HCT116 (cell line): ENCODE results near the gene GPD1L. TPM values are rescaled to one million over a fixed set of nuclear protein-coding genes. Genes with fewer than 3 reads are reported as not detected.

Source experiments
- ATAC-seq: fragments of 200-7000 bp; cut with Tn5 transposase; 2 replicates; pipeline ENCODE4 v1.9.1; 2020; ENCODE audit warnings: mild to moderate bottlenecking, moderate library complexity
- BruUV-seq: library from RNA; stranded (reverse); fragments of 400-500 nt; replicated peaks from 2 replicates; lab custom pipeline; 2021; lab: Mats Ljungman, UMichigan
- CTCF ChIA-PET: fragments of 300-600 bp; sonication (Branson Sonifier 250); formaldehyde crosslinking; loops from one replicate; lab custom pipeline; 2021; ENCODE audit warnings: antibody characterized with exemption; lab: Charles Lee
- POLR2A ChIA-PET: fragments of 300-600, 350-600 bp; sonication (Branson Sonifier 250); formaldehyde crosslinking; loops from one replicate; lab custom pipeline; 2021; ENCODE audit warnings: antibody characterized with exemption; lab: Charles Lee
- RAD21 ChIA-PET, 2 experiments: fragments of 300-600 bp; sonication (Branson Sonifier 250); formaldehyde crosslinking; loops; one replicate each; lab custom pipeline; 2023; ENCODE audit warnings: low total read pairs in 2 of 2; ENCODE audit not compliant: uncharacterized antibody in 2 of 2, unreplicated experiment in 2 of 2, low non-redundant PET in 1 of 2; lab: Charles Lee
- DNase-seq: peaks from one replicate; pipeline ENCODE4 v3.0.0-alpha.2; 2010; ENCODE audit warnings: low read depth, low spot score
- H2AFZ ChIP-seq: fragments of 200-600 bp; shearing (Covaris generic), sonication (generic); 2 replicates; pipeline ENCODE4 v1.6.1; 2017; ENCODE audit warnings: low read depth, mixed run types, mixed read lengths, antibody characterized with exemption, low read length; ENCODE audit not compliant: poor library complexity, severe bottlenecking
- H3K27ac ChIP-seq: 2 replicates; pipeline ENCODE4 v1.5.1; 2012; ENCODE audit warnings: low read depth, low read length
- H3K27me3 ChIP-seq: fragments of 200-600 bp; sonication (generic); 2 replicates; pipeline ENCODE4 v1.6.1; 2016; ENCODE audit warnings: mixed run types, low read length, mixed read lengths; ENCODE audit not compliant: insufficient read depth
- H3K36me3 ChIP-seq, 2 experiments: fragments of 200-500 bp in 1 of 2; fragments of 200-600 bp in 1 of 2; sonication (Bioruptor generic) in 1 of 2; sonication (generic) in 1 of 2; 2 replicates each; pipeline versions ENCODE4 v1.5.1 to v1.6.1; 2014 to 2016; ENCODE audit warnings: low read length in 2 of 2, inconsistent platforms in 1 of 2, mixed read lengths in 1 of 2, mixed run types in 1 of 2; ENCODE audit not compliant: insufficient read depth in 2 of 2, control insufficient read depth in 1 of 2
- H3K4me1 ChIP-seq, 2 experiments: fragments of 200-600 bp in 1 of 2; sonication (generic) in 1 of 2; 2 replicates each; pipeline versions ENCODE4 v1.5.1 to v1.6.1; 2012 to 2017; ENCODE audit warnings: low read length in 2 of 2, inconsistent platforms in 1 of 2, mild to moderate bottlenecking in 1 of 2, mixed read lengths in 1 of 2, mixed run types in 1 of 2, moderate library complexity in 1 of 2; ENCODE audit not compliant: insufficient read depth in 2 of 2, control insufficient read depth in 1 of 2
- H3K4me2 ChIP-seq: fragments of 200-600 bp; sonication (generic); 2 replicates; pipeline ENCODE4 v1.6.1; 2017; ENCODE audit warnings: mixed run types, low read length, mixed read lengths
- H3K4me3 ChIP-seq, 2 experiments: fragments of 200-600 bp in 1 of 2; sonication (generic) in 1 of 2; replicated peaks in 1 of 2; 2 replicates each; pipeline ENCODE4 v1.5.1; 2011 to 2016; ENCODE audit warnings: low read length in 2 of 2, control low read depth in 1 of 2, low read depth in 1 of 2, mild to moderate bottlenecking in 1 of 2, mixed read lengths in 1 of 2, mixed run types in 1 of 2
- H3K79me2 ChIP-seq: fragments of 200-600 bp; sonication (generic); 2 replicates; pipeline ENCODE4 v1.6.1; 2017; ENCODE audit warnings: mild to moderate bottlenecking, mixed run types, low read length, moderate library complexity, mixed read lengths; ENCODE audit not compliant: insufficient read depth
- H3K9ac ChIP-seq: fragments of 200-600 bp; sonication (generic); 2 replicates; pipeline ENCODE4 v1.6.1; 2016; ENCODE audit warnings: low read length, mixed read lengths
- H3K9me2 ChIP-seq: fragments of 200-600 bp; sonication (generic), shearing (Covaris generic); 2 replicates; pipeline ENCODE4 v1.6.1; 2017; ENCODE audit warnings: mixed run types, mild to moderate bottlenecking, moderate library complexity; ENCODE audit not compliant: insufficient read depth
- H3K9me3 ChIP-seq, 2 experiments: fragments of 200-500 bp in 1 of 2; fragments of 200-600 bp in 1 of 2; sonication (Bioruptor generic) in 1 of 2; sonication (generic) in 1 of 2; 2 replicates each; pipeline ENCODE4 v1.6.1; 2014 to 2017; ENCODE audit warnings: low read length in 2 of 2, mixed read lengths in 2 of 2, inconsistent platforms in 1 of 2, low read depth in 1 of 2, mild to moderate bottlenecking in 1 of 2, mixed run types in 1 of 2, moderate library complexity in 1 of 2; ENCODE audit not compliant: control insufficient read depth in 1 of 2, insufficient read depth in 1 of 2
- H4K20me1 ChIP-seq: fragments of 200-600 bp; sonication (generic), shearing (Covaris generic); 2 replicates; pipeline ENCODE4 v1.6.1; 2017; ENCODE audit warnings: mixed run types, mild to moderate bottlenecking, moderate library complexity; ENCODE audit not compliant: insufficient read depth
- ATF3 ChIP-seq: IDR thresholded peaks from 2 replicates; pipeline ENCODE4 v1.6.1; 2012
- CEBPB ChIP-seq: IDR thresholded peaks from 2 replicates; pipeline ENCODE4 v1.6.1; 2012; ENCODE audit warnings: low read depth
- CTCF ChIP-seq, 3 experiments: fragments of 200-600 bp in 1 of 3; sonication (generic) in 1 of 3; IDR thresholded peaks in 2 of 3; conservative IDR thresholded peaks in 1 of 3; 2 replicates each; pipeline ENCODE4 v1.5.1; 2012 to 2017; ENCODE audit warnings: low read depth in 2 of 3, low read length in 2 of 3, antibody characterized with exemption in 1 of 3, borderline replicate concordance in 1 of 3, control low read depth in 1 of 3, mild to moderate bottlenecking in 1 of 3, mixed read lengths in 1 of 3, mixed run types in 1 of 3, moderate library complexity in 1 of 3; ENCODE audit not compliant: insufficient read depth in 1 of 3
- ELF1 ChIP-seq: IDR thresholded peaks from 2 replicates; pipeline ENCODE4 v1.6.1; 2012; ENCODE audit warnings: low read depth, borderline replicate concordance
- EZH2 ChIP-seq: fragments of 200-600 bp; sonication (generic); IDR thresholded peaks from 2 replicates; pipeline ENCODE4 v1.6.1; 2017; ENCODE audit warnings: antibody characterized with exemption, mixed run types
- EZH2phosphoT487 ChIP-seq: fragments of 200-600 bp; IDR thresholded peaks from 2 replicates; pipeline ENCODE4 v1.6.1; 2018; ENCODE audit warnings: antibody characterized with exemption, borderline replicate concordance
- POLR2A ChIP-seq: IDR thresholded peaks from 2 replicates; pipeline ENCODE4 v1.7.0; 2011; ENCODE audit warnings: borderline replicate concordance; ENCODE audit not compliant: insufficient read depth, insufficient read length; ENCODE audit errors: extremely low read depth
- POLR2AphosphoS5 ChIP-seq: IDR thresholded peaks from 2 replicates; pipeline ENCODE4 v1.6.1; 2011; ENCODE audit warnings: mild to moderate bottlenecking, low read depth, low read length, moderate library complexity
- RAD21 ChIP-seq: IDR thresholded peaks from 2 replicates; pipeline ENCODE4 v1.6.1; 2012; ENCODE audit warnings: low read depth, mild to moderate bottlenecking
- SIN3A ChIP-seq: IDR thresholded peaks from 2 replicates; pipeline ENCODE4 v1.6.1; 2012; ENCODE audit warnings: low read depth
- TCF7L2 ChIP-seq: IDR thresholded peaks from 2 replicates; pipeline ENCODE4 v1.7.0; 2011; ENCODE audit warnings: borderline replicate concordance, inconsistent platforms; ENCODE audit not compliant: insufficient read depth, insufficient read length; ENCODE audit errors: extremely low read depth
- YY1 ChIP-seq: IDR thresholded peaks from 2 replicates; pipeline ENCODE4 v1.6.1; 2011; ENCODE audit warnings: low read length, low read depth, moderate library complexity, mild to moderate bottlenecking; ENCODE audit not compliant: insufficient replicate concordance; ENCODE audit errors: extremely low read depth
- ZFX ChIP-seq: fragments of 450-650 bp; IDR thresholded peaks from 2 replicates; pipeline ENCODE4 v1.6.1; 2017
- ZNF274 ChIP-seq: fragments of 200-500 bp; sonication (Bioruptor generic); IDR thresholded peaks from 2 replicates; pipeline ENCODE4 v1.6.1; 2014; ENCODE audit warnings: mild to moderate bottlenecking, low read depth, low read length, inconsistent platforms
- intact Hi-C: fragments of 100-400 bp; cut with micrococcal nuclease; formaldehyde crosslinking; loops from 2 replicates; pipeline ENCODE4 v1.10.0; 2022
- total RNA-seq: library from RNA; stranded (reverse); gene quantifications from one replicate; pipeline ENCODE4 v1.2.1, GENCODE V29; 2021; ENCODE audit not compliant: unreplicated experiment
- TF ChIP-seq, protein P1 (sequence below): IDR thresholded peaks from 2 replicates; pipeline ENCODE4 v1.6.1; 2012
- TF ChIP-seq, protein P2 (sequence below): IDR thresholded peaks from 2 replicates; pipeline ENCODE4 v1.6.1; 2012; ENCODE audit warnings: low read depth

Gene GPD1L
- total RNA-seq, 1 experiment from 2014 or later, result 21.9 TPM

DNA sequence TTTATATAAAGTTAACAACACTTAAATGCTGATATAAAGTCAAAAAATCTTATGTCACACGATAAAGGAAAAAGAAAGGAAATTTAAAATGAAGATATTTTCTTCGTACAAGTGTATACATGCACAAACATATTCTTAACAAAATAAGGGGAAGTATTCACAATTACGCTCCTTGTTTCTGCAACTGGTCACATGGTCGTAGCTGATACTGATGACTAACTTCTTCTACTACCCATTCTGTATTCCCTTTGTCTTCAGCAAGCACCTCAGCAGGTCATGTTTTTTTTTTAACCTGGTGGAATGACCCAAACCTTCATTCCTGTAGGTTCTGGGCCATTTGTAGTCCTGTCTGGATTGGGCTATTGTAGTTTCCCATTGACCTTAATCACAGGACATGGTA lies 102.0 kb downstream of the GPD1L start:
- H3K27me3 ChIP-seq, result no peaks in the 10 kb centered on the region
- H3K4me2 ChIP-seq, result no peak overlapping the region
- intact Hi-C loops, result no loop called here
- BruUV-seq, result no TSS peak
- H3K4me1 ChIP-seq, result peaks cover 7 to 8% of the 10 kb centered on the region in 2 experiments; a peak in 3 of 4 replicates
- H3K4me3 ChIP-seq, result no peak overlapping the region
- ATAC-seq (no peak), DNase-seq (no peak)
- ChIA-PET CTCF (no interaction called here), POLR2A (no interaction called here), RAD21 (no interaction called here)
- TF ChIP-seq ZFX (no peak), ATF3 (no peak), YY1 (no peak), TCF7L2 (no peak), CEBPB (no peak), ZNF274 (no peak), POLR2AphosphoS5 (no peak), EZH2 (no peak), RAD21 (no peak), POLR2A (no peak), SIN3A (no peak), CTCF (IDR thresholded peaks at IDR 0.05 in 2 of 3, conservative IDR thresholded peaks at IDR 0.05 in 1 of 3; ENCODE audit: borderline replicate concordance in 1 of 3, insufficient read depth in 1 of 3, low read depth in 2 of 3, low read length in 2 of 3) (no peak), EZH2phosphoT487 (no peak), ELF1 (no peak)
- TF ChIP-seq, protein P1, sequence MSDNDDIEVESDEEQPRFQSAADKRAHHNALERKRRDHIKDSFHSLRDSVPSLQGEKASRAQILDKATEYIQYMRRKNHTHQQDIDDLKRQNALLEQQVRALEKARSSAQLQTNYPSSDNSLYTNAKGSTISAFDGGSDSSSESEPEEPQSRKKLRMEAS, result no peak
- TF ChIP-seq, protein P2, sequence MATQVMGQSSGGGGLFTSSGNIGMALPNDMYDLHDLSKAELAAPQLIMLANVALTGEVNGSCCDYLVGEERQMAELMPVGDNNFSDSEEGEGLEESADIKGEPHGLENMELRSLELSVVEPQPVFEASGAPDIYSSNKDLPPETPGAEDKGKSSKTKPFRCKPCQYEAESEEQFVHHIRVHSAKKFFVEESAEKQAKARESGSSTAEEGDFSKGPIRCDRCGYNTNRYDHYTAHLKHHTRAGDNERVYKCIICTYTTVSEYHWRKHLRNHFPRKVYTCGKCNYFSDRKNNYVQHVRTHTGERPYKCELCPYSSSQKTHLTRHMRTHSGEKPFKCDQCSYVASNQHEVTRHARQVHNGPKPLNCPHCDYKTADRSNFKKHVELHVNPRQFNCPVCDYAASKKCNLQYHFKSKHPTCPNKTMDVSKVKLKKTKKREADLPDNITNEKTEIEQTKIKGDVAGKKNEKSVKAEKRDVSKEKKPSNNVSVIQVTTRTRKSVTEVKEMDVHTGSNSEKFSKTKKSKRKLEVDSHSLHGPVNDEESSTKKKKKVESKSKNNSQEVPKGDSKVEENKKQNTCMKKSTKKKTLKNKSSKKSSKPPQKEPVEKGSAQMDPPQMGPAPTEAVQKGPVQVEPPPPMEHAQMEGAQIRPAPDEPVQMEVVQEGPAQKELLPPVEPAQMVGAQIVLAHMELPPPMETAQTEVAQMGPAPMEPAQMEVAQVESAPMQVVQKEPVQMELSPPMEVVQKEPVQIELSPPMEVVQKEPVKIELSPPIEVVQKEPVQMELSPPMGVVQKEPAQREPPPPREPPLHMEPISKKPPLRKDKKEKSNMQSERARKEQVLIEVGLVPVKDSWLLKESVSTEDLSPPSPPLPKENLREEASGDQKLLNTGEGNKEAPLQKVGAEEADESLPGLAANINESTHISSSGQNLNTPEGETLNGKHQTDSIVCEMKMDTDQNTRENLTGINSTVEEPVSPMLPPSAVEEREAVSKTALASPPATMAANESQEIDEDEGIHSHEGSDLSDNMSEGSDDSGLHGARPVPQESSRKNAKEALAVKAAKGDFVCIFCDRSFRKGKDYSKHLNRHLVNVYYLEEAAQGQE, result no peak
- no peak overlapping the region for H3K9ac ChIP-seq
- no peak overlapping the region for H3K27ac ChIP-seq
- H3K36me3 ChIP-seq, result no peaks in the 10 kb centered on the region
- H2AFZ ChIP-seq, result no peak overlapping the region
- H3K9me2 ChIP-seq, result no peaks in the 10 kb centered on the region; the same call in 1 of the 2 replicates
- H4K20me1 ChIP-seq, result no peaks in the 10 kb centered on the region
- H3K9me3 ChIP-seq, result no peaks in the 10 kb centered on the region
- no peaks in the 10 kb centered on the region for H3K79me2 ChIP-seq
